DMS53 treated with DMSO at 0.1 percent for 48 hours (cell line): ENCODE measurements around the gene MORC1.

Source experiments
- DNase-seq: peaks from one replicate; lab custom pipeline; 2025; ENCODE audit not compliant: unreplicated experiment; lab: John Stamatoyannopoulos, UW

MORC1 gene

GRCh38 chr3:108947855-108948254 is 170.1 kb downstream of the MORC1 start:
- no peak for DNase-seq

- DNase-seq: no peak
Measured at GRCh38 chr3:108946292-108947285, 171.3 kb downstream of the MORC1 start.

GRCh38 chr3:108940568-108941263 is 177.2 kb downstream of the MORC1 start:
- no peak for DNase-seq

DNA sequence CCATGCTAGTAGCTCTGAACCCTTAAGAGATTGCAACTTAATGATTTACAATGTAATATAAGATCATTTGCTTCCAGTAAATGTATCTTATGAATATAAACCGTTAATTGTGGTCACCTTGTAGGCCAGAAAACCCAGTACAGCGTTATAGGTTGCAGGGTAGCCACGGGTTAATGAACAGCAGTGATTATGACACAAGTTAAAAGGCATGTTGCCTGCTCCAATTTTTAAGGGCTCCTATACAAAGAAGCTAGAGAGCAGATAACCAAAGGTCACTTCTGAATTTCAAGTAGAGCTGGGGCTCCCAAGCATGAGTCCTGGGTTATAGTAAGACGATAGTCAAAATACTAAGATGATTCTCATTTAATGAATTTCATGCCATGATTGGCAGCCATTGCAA is 177.8 kb downstream of the MORC1 start:
- DNase-seq: no peak

DNA sequence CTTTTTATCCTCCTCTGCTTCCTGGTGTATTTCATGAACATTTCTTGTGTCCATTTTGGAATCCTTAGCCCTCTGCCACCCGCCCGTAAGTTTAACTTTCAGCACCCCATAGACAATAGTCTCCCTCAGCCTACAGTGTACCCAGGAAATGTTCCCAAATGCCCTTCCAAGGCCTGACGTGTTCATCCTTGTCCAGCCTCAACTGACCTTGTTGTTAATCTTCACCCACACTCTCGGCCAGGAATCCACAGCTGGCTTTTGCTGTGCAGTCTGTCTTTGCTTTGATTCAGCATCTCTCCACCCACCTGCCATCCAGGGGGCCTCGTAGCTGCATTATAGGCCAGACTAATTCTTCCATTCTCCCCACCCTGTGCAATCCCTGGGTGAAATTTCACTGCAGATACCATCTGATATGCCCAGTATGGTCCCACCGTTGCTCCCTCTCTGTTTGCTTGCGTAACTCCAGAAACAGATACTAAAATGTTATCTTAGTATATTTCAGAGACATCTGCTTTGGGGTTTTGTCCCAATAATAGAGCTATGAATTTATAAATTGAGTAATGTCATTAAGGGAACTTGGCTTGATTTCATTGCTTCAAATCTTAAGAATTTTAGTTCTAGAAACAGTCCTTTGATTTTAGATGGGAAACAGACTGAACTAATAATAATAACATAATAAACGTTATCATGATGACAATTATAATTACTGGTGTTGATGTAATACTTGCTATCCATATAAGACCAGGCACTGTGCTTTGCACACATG is 180.8 kb downstream of the MORC1 start:
- DNase-seq: no peak

DNA sequence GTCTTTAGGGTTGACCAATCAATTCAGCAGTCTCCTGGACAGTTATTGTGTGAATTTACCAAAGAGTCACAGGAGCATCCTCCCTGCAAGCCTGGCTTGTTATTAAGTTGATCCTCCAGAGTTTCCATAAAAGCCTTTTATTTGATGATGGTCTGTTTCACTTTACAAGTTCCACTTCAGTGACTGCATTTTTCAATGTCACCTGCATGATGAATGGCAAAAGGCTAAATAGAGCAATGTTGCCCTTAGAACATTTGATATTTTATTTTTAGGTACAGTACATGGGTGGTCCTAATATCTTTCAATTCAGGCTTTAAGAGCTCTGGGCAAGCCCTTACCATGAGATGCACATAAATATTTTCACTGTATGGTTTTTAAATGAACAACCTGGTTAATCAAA is 186.9 kb downstream of the MORC1 start:
- DNase-seq: no peak

- DNase-seq: no peak
Measured at GRCh38 chr3:108918866-108919265, 199.1 kb downstream of the MORC1 start.

GRCh38 chr3:108914774-108915641 is 202.9 kb downstream of the MORC1 start:
- DNase-seq: peak; percentile 45

DNA sequence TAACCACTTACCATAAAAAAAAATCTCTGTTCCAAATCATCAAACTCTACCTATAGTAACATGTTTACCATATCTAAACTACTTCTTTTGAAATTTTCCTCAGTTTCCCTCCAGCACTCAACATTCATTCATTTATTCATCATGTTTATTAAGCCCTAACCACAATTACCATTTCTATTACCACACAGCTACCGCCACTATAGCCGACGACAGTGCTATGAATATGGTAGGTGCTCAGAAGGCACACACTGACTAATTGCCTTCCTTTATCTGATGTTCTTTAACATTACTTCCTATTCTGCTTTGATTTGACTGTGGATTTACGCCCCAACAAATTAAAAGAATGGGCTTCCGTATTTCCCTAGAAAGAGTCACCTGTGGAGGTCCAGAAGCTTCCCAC is 208.1 kb downstream of the MORC1 start:
- DNase-seq: no peak
